Choroid plexus epithelial cell (primary cell): ENCODE measurements around the gene NMRAL1.

ENCODE experiments used
- DNase-seq: peaks from one replicate; pipeline ENCODE4 v3.0.0-alpha.2; 2010; ENCODE audit warnings: low read depth
- H3K4me3 ChIP-seq: 2 replicates; pipeline ENCODE4 v1.5.1; 2011; ENCODE audit warnings: low read depth, mild to moderate bottlenecking, control low read depth, low read length, moderate library complexity
- TF ChIP-seq, protein P1 (sequence below): conservative IDR thresholded peaks from 2 replicates; pipeline ENCODE4 v1.5.1; 2011; ENCODE audit warnings: low read depth, mild to moderate bottlenecking, control low read depth, inconsistent platforms, low read length, moderate library complexity

Gene NMRAL1

DNA sequence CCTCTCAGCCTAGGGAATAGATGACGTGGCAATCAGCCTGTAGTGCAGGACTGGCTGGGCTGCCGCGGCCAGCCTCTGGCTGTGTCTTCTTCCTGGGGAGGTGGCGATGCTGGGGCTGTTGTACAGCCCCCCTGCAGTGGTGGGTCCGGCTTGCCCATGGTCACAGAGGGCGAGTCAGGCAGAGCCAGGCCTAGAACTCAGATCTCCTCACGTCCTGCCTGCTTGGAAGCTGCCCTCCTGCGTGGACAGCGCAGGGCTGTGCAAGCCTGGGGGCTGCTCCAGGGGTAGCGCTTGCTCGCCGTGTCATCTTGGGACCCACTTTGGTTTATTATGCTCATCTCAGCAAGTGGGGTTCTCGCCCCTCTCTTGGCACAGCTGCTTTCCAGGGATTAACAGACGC, 19.3 kb downstream of the NMRAL1 start:
- TF ChIP-seq, protein P1, sequence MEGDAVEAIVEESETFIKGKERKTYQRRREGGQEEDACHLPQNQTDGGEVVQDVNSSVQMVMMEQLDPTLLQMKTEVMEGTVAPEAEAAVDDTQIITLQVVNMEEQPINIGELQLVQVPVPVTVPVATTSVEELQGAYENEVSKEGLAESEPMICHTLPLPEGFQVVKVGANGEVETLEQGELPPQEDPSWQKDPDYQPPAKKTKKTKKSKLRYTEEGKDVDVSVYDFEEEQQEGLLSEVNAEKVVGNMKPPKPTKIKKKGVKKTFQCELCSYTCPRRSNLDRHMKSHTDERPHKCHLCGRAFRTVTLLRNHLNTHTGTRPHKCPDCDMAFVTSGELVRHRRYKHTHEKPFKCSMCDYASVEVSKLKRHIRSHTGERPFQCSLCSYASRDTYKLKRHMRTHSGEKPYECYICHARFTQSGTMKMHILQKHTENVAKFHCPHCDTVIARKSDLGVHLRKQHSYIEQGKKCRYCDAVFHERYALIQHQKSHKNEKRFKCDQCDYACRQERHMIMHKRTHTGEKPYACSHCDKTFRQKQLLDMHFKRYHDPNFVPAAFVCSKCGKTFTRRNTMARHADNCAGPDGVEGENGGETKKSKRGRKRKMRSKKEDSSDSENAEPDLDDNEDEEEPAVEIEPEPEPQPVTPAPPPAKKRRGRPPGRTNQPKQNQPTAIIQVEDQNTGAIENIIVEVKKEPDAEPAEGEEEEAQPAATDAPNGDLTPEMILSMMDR, result no peak
- no peak overlapping the region for H3K4me3 ChIP-seq
- DNase-seq, result no peak

DNA sequence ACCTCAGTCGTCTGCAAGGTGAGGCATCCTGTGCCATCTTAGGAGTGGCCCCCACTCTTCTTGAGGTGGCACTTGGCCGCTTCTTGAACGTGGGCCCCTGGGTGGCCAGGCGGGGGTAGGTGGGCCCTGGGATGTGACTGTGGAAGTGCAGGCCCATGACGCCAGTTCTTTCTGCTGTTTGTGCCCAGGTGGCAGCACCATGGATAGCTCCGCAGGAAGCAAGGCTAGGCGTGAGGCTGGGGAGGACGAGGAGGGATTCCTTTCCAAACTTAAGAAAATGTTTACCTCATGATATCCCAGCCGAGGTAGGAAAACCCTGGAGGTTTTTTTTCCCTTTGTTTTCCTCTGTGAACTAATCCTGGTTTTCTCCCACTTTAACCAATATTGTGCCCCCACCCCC, 19.8 kb downstream of the NMRAL1 start:
- H3K4me3 ChIP-seq, result no peak overlapping the region
- DNase-seq, result no peak
- TF ChIP-seq, protein P1, result no peak

DNA sequence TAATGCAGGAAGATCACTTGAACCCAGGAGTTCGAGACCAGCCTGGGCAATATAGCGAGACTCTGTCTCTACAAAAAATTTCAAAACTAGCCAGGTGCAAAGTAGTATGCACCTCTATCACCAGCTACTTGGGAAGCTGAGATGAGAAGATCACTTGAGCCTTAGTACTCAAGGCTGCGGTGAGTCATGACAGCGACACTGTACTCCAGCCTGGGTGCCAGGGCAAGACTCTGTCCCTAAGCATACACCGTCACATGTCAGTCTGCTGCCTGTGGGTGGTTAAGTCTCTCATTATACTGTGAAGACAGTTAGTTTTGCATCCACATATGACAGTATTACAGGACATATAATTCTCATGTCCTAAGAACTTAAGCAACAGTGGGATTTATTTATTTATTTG, 21.8 kb downstream of the NMRAL1 start:
- no peak for DNase-seq
- TF ChIP-seq, protein P1, result no peak
- no peak overlapping the region for H3K4me3 ChIP-seq

DNA sequence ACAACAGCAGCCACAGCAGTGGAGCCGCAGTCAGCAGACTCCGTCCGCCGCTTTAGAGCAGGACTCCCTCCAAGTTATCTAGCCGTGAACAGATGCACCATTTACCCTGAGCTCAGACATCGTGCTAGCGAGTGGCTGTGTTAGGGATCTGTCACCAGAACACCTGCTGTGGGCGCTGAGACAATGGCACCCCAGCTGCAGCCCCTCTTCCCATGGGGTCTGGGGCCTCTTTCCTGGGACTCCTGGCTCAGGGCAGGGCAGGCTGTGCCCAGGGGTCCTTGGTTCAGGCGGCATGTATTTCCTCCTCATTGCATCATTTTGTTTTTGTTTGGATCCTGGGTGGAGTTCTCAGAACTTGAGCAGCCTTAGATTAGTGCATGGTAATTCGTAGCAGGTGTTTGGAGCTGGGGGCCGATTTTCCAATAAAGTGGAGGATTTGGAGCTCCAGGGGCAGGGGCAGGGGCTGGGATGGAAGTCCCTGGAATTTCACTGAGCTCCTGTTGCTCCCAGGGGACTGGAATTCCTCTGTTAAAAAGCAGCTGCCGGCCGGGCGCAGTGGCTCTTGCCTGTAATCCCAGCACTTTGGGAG, 23.4 kb downstream of the NMRAL1 start:
- TF ChIP-seq, protein P1, result no peak
- no peak overlapping the region for H3K4me3 ChIP-seq
- DNase-seq, result no peak

DNA sequence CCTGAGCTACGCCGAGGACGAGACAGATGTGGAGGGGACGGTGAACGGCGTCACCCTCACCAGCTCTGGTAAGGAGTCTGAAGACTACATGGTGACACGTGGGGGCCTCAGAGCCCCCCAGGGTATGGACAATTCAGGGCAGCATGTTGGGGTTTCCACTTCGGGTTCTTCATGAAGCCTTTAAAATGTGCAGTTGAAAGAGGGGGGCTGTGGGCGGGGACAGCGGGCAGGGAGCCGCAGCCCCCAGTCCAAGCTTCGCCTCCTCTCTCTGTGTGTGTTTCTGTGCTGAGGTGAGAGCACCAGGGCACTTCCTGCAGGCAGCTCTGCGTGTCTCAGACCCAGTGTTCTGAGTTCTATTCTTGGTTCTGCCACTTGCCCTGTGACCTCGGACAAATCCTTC, 24.0 kb downstream of the NMRAL1 start:
- H3K4me3 ChIP-seq, result no peak overlapping the region
- DNase-seq, result no peak
- TF ChIP-seq, protein P1, result no peak

GRCh38 chr16:4443986-4444385, 30.4 kb downstream of the NMRAL1 start:
- no peak overlapping the region for H3K4me3 ChIP-seq
- TF ChIP-seq, protein P1, result no peak

DNA sequence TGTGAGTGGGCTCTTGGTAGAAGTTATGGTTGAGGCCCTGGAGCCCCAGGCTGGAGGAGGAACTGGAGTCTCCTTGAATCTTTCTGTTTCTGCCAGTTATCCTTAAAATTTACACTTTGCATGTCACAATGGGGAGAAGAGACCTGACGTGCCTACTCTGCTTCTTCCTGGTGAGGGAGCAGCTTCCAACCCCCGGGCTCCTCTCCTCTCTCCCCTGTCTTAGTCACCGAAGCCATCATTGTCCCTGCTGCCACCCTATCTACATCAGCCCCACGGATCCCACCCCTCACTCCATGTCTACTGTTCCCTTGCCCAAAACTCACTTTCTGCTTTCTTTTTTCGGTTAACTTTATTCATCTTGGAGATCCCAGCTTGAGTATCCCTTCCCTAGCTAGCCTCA, 31.2 kb downstream of the NMRAL1 start:
- no peak overlapping the region for H3K4me3 ChIP-seq
- TF ChIP-seq, protein P1, result no peak
- DNase-seq, result no peak

More at GRCh38 chr16:4443986-4444385, 30.4 kb downstream of the NMRAL1 start:
- DNase-seq, result no peak
